ENCODE measurements around the gene GPR62.

GPR62 gene

DNA sequence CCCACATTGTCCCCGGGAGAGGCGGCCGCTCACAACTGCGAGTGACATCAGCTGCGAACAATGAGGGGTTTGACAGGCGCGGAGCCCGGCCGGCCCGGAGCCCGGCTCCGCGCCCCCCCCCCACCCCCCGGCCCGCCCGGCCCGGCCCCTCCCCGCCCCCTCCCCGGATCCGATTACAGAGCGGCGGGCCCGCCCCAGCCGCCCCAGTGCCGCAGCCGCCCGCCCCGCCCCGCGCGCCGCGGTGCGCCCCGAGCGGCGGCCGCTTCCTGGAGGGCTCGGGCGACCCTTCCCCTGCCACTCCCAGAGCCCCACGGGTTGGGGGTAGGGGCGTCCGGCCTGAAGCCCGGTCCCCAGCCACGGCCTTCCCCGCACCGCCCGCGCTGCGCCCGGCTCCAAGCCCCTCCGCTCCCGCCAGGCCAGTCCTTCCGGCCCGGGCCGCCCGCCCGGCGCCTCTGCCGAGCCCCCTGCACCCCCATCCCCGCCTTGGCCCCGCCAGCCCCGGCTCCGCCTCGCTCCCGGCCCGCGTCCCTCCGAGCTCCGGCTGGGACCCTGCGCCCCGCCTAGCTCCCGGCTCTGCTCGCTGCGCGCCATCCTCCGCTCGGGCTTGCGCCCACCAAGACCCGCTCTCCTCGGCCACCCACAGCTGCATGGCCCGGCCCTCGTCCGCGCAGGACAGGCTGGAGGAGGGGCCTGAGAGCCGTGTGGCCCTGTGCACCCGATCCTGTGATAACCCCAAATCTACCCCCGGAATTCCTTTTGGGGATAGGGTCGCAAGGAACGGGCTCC is 12.4 kb downstream of the GPR62 start, which contains the start of gene PCBP4:
Gene PCBP4 (minus strand): TSS at position 71 of the 786 bp plus-strand sequence. CDS start 6,214 bp downstream, outside the sequence.
- DNase-seq (ENCODE audit: low spot score): peak; percentile 72
- TF ChIP-seq CTCF (IDR thresholded peaks at IDR 0.05; ENCODE audit: extremely low read depth, insufficient read depth, missing control alignments): no peak
- in situ Hi-C loops (cut with MboI; ENCODE audit: low pct_unique_long_range_greater_than_20kb, low sequenced_read_pairs, unreplicated experiment): no loop called here

- no peak for DNase-seq (ENCODE audit: low spot score)
- in situ Hi-C loops (cut with MboI; ENCODE audit: low pct_unique_long_range_greater_than_20kb, low sequenced_read_pairs, unreplicated experiment): no loop called here
- TF ChIP-seq CTCF (IDR thresholded peaks at IDR 0.05; ENCODE audit: extremely low read depth, insufficient read depth, missing control alignments): no peak
Measured at GRCh38 chr3:51968170-51968775, 13.1 kb downstream of the GPR62 start.

DNA sequence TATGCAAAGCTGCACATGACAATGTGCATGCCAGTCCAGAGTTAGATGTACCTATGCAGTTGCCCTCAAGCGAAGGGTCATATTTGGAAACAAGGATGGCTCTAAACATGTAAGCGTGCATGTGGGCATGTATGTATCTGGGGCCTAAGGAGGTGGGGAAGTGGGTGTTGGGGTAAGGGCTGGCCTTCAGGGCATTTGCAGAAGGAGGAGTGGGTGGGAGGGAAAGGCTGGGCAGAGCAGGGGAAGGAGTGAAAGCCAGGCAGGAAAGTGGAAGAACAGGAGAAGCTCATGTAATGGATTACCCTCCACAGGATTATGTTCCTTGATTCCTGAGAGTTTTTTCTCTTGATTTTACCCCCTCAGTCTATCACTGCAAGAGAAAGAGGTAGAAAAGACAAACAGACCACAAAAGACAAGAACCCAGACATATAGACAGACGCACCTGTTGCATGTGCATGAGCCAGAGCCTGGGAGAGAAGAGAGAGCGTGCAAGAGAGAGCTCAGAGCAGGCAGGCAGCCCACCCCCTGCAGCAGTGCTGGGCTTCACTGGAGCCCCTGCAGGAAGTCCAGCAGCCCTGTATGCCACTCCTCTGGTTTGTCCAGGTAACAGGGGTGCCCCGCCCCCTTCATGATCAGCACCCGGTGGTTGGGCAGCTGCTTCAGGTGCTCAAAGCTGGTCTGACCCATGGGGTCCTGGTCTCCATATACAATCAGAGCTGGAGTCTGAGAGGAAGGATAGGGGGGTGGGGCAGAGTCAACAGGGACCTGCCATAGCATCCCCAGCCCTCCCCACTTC is 13.9 kb downstream of the GPR62 start:
- in situ Hi-C loops (cut with MboI; ENCODE audit: low pct_unique_long_range_greater_than_20kb, low sequenced_read_pairs, unreplicated experiment): no loop called here
- DNase-seq (ENCODE audit: low spot score): no peak
- TF ChIP-seq CTCF (IDR thresholded peaks at IDR 0.05; ENCODE audit: extremely low read depth, insufficient read depth, missing control alignments): no peak

GRCh38 chr3:51969841-51970240 is 14.7 kb downstream of the GPR62 start:
- no peak for TF ChIP-seq CTCF (IDR thresholded peaks at IDR 0.05; ENCODE audit: extremely low read depth, insufficient read depth, missing control alignments)
- no peak for DNase-seq (ENCODE audit: low spot score)
- in situ Hi-C loops (cut with MboI; ENCODE audit: low pct_unique_long_range_greater_than_20kb, low sequenced_read_pairs, unreplicated experiment): no loop called here

- DNase-seq (ENCODE audit: low spot score): no peak
- in situ Hi-C loops (cut with MboI; ENCODE audit: low pct_unique_long_range_greater_than_20kb, low sequenced_read_pairs, unreplicated experiment): no loop called here
- no peak for TF ChIP-seq CTCF (IDR thresholded peaks at IDR 0.05; ENCODE audit: extremely low read depth, insufficient read depth, missing control alignments)
Measured at GRCh38 chr3:51970606-51971300, 15.6 kb downstream of the GPR62 start.

DNA sequence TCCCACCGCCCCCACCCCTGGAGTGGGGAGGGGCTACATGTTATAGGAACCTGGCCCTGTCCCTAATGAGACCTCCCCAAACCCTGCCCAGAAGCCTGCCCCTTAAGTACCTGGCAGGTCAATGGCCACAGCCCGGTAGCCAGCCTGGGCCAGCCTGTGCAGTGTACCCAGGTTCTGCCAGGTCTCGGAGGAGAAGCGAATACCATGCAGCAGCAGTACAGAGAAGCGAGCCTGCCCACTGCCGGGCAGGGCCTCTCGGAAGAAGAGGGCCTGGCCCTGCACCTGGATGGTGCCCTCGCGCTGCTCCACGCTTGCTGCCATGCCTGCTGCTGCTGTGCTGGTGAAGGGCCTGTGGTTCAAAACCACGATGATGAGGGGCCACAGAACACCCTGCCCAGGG is 16.2 kb downstream of the GPR62 start:
- DNase-seq (ENCODE audit: low spot score): no peak
- in situ Hi-C loops (cut with MboI; ENCODE audit: low pct_unique_long_range_greater_than_20kb, low sequenced_read_pairs, unreplicated experiment): no loop called here
- TF ChIP-seq CTCF (IDR thresholded peaks at IDR 0.05; ENCODE audit: extremely low read depth, insufficient read depth, missing control alignments): no peak
